Calu3 (cell line): ENCODE data around the gene CD38. TPM values are rescaled to one million over a fixed set of nuclear protein-coding genes. Genes with fewer than 3 reads are reported as not detected.

Experiments used
- BruUV-seq: library from RNA; stranded (reverse); fragments of 400-500 nt; replicated peaks from 2 replicates; lab custom pipeline; 2021; lab: Mats Ljungman, UMichigan
- CTCF ChIA-PET: fragments of 300-600 bp; sonication (Branson Sonifier 250); formaldehyde crosslinking; loops from one replicate; lab custom pipeline; 2022; ENCODE audit warnings: antibody characterized with exemption; lab: Charles Lee
- DNase-seq: peaks from one replicate; pipeline ENCODE4 v3.0.0; 2022
- H3K27ac Mint-ChIP-seq: one replicate; pipeline ENCODE4 v1.8.0; 2022; ENCODE audit warnings: mixed read lengths; ENCODE audit not compliant: unreplicated experiment
- H3K27me3 Mint-ChIP-seq: one replicate; pipeline ENCODE4 v1.8.0; 2022; ENCODE audit warnings: mixed read lengths; ENCODE audit not compliant: unreplicated experiment
- H3K36me3 Mint-ChIP-seq: one replicate; pipeline ENCODE4 v1.8.0; 2022; ENCODE audit warnings: mild to moderate bottlenecking, moderate library complexity, mixed read lengths; ENCODE audit not compliant: insufficient read depth, unreplicated experiment
- H3K4me1 Mint-ChIP-seq: one replicate; pipeline ENCODE4 v1.8.0; 2022; ENCODE audit warnings: mild to moderate bottlenecking, low read depth, mixed read lengths; ENCODE audit not compliant: unreplicated experiment
- H3K4me3 Mint-ChIP-seq: one replicate; pipeline ENCODE4 v1.8.0; 2022; ENCODE audit warnings: mild to moderate bottlenecking, low read depth, moderate library complexity, mixed read lengths; ENCODE audit not compliant: unreplicated experiment
- H3K9me3 Mint-ChIP-seq: one replicate; pipeline ENCODE4 v1.8.0; 2022; ENCODE audit warnings: low read depth, mixed read lengths; ENCODE audit not compliant: unreplicated experiment
- CTCF ChIP-seq: fragments of 200-600 bp; IDR thresholded peaks from one replicate; pipeline ENCODE4 v1.8.0; 2022; ENCODE audit warnings: antibody characterized with exemption; ENCODE audit not compliant: unreplicated experiment
- intact Hi-C: fragments of 100-400 bp; cut with micrococcal nuclease; formaldehyde crosslinking; loops from one replicate; pipeline ENCODE4 v1.10.0; 2022; ENCODE audit not compliant: unreplicated experiment
- total RNA-seq: library from RNA; stranded (reverse); gene quantifications from 2 replicates; pipeline ENCODE4 v1.2.3, GENCODE V29; 2022

CD38 gene
- total RNA-seq, 1 experiment from 2014 or later = 3.4 TPM

- no peak for TF ChIP-seq CTCF
- intact Hi-C loops = no loop called here
- Mint-ChIP-seq H3K36me3 (no peaks in the 10 kb centered on the region), H3K27me3 (no peaks in the 10 kb centered on the region), H3K9me3 (no peaks in the 10 kb centered on the region), H3K27ac (no peak overlapping the region), H3K4me3 (no peak overlapping the region), H3K4me1 (no peaks in the 10 kb centered on the region)
- BruUV-seq = no TSS peak
- DNase-seq = no peak
- CTCF ChIA-PET = no interaction called here
Observed at GRCh38 chr4:15873117-15873516, 95.0 kb downstream of the CD38 start.

GRCh38 chr4:15874671-15875070 is 96.5 kb downstream of the CD38 start:
- TF ChIP-seq CTCF = no peak
- Mint-ChIP-seq H3K27me3 (no peaks in the 10 kb centered on the region), H3K9me3 (no peaks in the 10 kb centered on the region), H3K4me1 (no peaks in the 10 kb centered on the region), H3K4me3 (no peak overlapping the region), H3K36me3 (no peaks in the 10 kb centered on the region), H3K27ac (no peak overlapping the region)
- CTCF ChIA-PET = no interaction called here
- no peak for DNase-seq
- BruUV-seq = no TSS peak
- intact Hi-C loops = no loop called here

GRCh38 chr4:15875663-15876460 is 97.7 kb downstream of the CD38 start:
- no peaks in the 10 kb centered on the region for H3K9me3 Mint-ChIP-seq
- no peaks in the 10 kb centered on the region for H3K27me3 Mint-ChIP-seq
- H3K4me1 Mint-ChIP-seq = no peaks in the 10 kb centered on the region
- no TSS peak for BruUV-seq
- H3K4me3 Mint-ChIP-seq = no peak overlapping the region
- no peak for DNase-seq
- TF ChIP-seq CTCF = no peak
- intact Hi-C loops = no loop called here
- H3K36me3 Mint-ChIP-seq = no peaks in the 10 kb centered on the region
- no peak overlapping the region for H3K27ac Mint-ChIP-seq
- CTCF ChIA-PET = no interaction called here

GRCh38 chr4:15878011-15878410 is 99.9 kb downstream of the CD38 start:
- Mint-ChIP-seq H3K27ac (no peak overlapping the region), H3K36me3 (no peaks in the 10 kb centered on the region), H3K27me3 (no peaks in the 10 kb centered on the region), H3K4me3 (no peak overlapping the region), H3K4me1 (peaks cover 7% of the 10 kb centered on the region), H3K9me3 (no peaks in the 10 kb centered on the region)
- DNase-seq = no peak
- intact Hi-C loops = no loop called here
- CTCF ChIA-PET = interaction anchor here (1.3 kb wide), 1 partner anchor 78 kb away, joined by 6 read pairs; no protein-coding TSS in a partner anchor
- BruUV-seq = no TSS peak
- no peak for TF ChIP-seq CTCF
